Myocyte (in vitro differentiated cells): Measurements from ENCODE around the gene UBTD1. TPM values are rescaled to one million over a fixed set of nuclear protein-coding genes. Genes with fewer than 3 reads are reported as not detected.
A peak's percentile ranks its signal among the peaks of the same experiment; 100 is the strongest.
"Not testable (repeated sequence)": the region's sequence is repeated elsewhere in the genome, so short reads cannot be mapped to it uniquely, and the experiment has no call there.

Source experiments
- DNase-seq: peaks from one replicate; pipeline ENCODE4 v3.0.0-alpha.2; 2012; ENCODE audit warnings: low read depth
- total RNA-seq: library from RNA; depleted of rRNA; stranded (reverse); fragments of >200 nt; gene quantifications from 2 replicates; pipeline ENCODE4 v1.2.3, GENCODE V29; 2014

Gene UBTD1
- total RNA-seq, 1 donor from 2014 or later = 81.1 TPM

DNA sequence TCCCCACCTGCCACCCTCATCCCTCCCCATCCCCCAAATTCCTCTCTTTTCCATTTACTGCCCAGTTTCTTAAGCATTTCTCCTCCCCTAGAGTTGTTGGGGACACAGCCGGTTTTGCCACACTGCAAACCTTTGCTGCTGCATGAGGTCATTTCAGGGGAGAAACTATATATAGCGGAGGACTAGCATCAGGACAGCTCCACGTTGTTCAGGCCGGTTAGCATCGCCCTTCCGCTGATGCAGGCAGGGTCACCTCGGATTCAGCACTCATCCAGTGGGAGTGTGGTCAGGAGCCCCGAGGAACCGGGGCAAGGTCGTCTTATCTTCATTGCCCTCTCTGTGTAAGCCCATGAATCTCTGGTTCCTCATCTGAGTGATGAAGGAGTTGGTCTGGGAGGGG lies 15.6 kb downstream of the UBTD1 start:
- peak; percentile 20 for DNase-seq

DNA sequence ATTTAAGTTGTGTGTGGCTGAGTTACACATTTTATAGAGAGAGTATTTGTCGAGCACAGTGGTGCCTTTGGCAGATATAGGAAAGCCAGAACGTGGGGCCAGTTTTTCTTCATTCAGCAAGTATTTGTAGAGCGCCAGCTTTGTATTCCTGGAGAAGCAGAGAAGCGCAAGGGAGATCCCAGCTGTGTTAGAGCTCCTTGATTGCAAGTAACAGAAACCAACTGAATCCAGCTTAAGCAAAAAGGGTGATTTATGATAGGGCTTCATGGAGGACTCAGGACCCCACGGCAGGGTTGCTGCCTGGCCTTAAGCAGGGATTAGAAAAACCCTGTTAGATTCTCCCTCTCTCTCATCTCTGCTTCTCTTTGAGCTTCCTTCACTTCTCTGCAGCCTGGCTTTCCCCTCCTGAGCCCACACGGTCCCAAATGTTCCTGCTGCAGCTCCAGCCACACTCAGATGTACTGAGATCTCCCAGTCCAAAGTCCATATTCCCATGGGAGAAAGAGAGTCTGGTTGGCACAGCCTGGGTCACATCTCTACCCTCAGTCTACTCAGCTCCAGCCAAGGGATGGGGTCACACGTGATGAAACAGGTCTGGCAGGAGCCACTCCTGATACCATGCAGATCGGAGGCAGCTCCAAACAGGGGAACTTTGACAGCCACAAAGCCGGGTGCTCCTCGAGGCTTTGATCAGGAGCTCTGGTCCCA lies 16.7 kb downstream of the UBTD1 start:
- no peak for DNase-seq

GRCh38 chr10:97517096-97517750 lies 18.5 kb downstream of the UBTD1 start:
- DNase-seq = no peak

GRCh38 chr10:97517778-97518300 lies 19.1 kb downstream of the UBTD1 start:
- DNase-seq = peak; percentile 40

DNA sequence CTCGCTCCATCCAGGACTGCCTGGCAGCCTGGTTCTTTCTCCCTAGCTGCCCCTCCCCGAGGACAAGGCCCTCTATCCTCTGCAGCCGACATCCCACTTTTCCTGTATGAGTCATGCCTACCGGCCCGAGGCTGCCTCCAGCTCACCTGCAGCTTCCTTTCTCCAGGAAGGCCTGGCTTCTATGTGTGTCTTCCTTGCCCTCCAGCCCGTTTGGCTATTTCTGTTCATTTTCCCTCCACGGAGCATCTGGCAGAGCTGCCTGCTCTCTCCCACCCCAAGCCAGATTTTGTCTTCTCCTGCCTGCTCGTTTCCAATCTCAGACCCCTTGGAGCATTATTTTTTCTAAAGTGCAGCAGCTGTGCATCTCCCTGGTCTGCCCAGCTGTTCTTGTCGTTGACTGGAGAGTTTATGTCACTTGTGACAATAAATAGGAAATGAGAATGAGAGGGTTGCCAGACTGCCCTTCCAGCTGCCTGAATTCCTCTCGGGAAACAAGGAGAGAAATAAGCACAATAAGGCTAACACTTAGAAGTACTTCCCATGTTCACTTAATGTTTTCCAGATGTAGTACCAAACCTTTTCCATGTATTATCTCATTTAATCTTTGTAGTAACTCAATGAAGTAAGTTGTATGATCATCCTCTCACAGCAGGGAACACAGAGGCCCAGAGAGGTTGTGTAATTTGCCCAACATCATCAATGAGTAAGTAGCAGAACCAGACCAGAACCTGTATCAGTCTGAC lies 19.7 kb downstream of the UBTD1 start:
- peak; percentile 87 for DNase-seq

GRCh38 chr10:97519342-97519741 lies 20.6 kb downstream of the UBTD1 start:
- peak; percentile 76 for DNase-seq

GRCh38 chr10:97520520-97520919 lies 21.8 kb downstream of the UBTD1 start:
- DNase-seq = no peak

GRCh38 chr10:97520978-97521761 lies 22.4 kb downstream of the UBTD1 start:
- no peak for DNase-seq

- DNase-seq = peak; percentile 48
These were observed 23.3 kb downstream of the UBTD1 start for GRCh38 chr10:97522071-97522470.

GRCh38 chr10:97522937-97523336 lies 24.2 kb downstream of the UBTD1 start:
- no peak for DNase-seq

- DNase-seq = no peak
These were observed 26.4 kb downstream of the UBTD1 start for GRCh38 chr10:97525086-97525485.

DNA sequence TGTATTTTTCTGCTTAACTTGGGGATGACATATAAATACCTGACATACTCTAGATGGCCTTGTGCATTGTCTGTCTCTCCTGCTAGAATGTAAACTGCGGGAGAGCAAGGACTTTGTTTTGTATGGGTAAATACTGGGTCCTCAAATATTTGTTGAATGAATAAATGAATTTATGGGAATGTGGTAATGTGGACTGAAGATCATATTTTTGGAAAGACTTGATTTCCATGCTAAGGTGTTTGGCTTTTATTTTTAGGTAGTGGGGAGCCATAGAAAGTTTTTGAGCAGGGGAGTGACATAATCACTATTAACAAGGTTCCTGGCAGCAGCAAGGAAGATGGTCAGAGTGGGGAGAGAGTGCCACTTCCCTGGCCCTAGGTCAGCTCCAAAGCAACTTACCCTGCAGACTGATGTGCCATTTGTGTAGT lies 27.0 kb downstream of the UBTD1 start:
- no peak for DNase-seq

GRCh38 chr10:97528876-97529275 lies 30.2 kb downstream of the UBTD1 start:
- DNase-seq = not testable (repeated sequence)

DNA sequence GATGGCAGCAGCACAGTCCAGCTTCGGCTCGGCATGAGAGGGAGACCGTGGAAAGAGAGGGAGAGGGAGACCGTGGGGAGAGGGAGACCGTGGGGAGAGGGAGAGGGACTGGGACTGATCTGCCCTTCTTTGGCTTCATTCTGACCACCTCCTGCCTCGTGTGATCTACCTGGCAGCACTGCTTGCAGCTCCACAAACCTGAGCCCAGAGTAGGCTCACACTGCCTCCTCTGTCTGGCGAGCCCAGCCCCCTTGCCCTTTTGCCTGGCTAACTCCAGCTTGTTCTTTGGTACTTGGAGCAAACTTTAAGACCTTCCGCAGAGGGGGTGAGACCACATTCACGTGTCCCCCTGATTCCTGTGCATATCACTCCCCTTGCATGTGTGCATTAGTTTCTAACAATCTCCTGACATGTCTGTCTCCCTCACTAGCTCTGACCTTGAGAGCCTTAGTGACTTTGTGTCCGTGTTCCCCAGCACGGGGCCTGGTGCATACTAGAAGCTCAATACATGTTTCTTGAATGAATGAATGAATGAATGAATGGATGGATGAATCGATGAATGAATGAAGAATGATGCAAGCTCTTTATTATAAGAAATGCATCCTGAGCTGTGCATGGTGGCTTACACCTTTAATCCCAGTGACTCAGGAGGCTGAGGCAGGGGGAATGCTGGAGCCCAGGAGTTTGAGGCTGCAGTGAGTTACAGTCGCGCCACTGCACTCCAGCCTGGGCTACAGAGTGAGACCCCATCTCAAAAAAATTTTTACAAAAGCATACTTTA lies 31.2 kb downstream of the UBTD1 start:
- DNase-seq = no peak

- no peak for DNase-seq
These were observed 32.8 kb downstream of the UBTD1 start for GRCh38 chr10:97531401-97531986.

DNA sequence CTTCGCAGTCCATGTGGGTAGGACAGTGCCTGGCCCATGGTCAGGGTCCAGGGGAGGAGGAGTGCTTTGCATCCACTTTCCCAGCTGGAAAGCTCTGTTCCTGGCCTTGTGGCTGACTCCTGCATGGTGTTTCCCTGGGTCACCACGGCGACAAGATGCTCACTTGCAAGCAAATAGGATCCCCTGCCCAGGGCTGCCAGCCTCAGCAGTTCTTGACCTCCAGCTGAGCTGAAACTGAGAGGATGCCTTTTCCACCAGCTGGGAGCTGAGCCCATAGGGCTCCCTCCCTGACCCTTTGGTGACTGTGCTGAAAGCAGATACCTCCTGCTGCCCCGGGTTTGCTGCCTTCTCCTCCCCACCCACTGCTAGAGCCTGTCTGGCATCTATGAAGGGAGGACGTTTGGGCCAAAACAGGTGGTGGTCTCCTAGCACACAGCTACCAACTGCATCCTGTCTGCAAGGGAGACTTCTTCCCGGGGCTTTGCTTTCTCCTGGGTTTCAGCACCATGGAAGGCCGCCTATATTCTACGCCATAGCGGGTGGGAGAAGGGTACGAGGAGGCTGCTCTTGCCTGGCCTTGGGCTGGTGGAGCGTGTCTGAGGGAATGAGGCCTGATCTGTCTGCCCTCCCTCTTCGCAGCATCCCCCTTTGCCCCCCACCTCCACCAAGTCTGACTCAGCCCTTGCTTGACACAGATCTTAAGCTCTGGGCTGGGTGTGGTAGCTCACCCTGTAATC lies 34.4 kb downstream of the UBTD1 start:
- peak; percentile 80 for DNase-seq

- no peak for DNase-seq
These were observed 35.2 kb downstream of the UBTD1 start for GRCh38 chr10:97533888-97534287.

GRCh38 chr10:97534746-97535367 lies 36.1 kb downstream of the UBTD1 start:
- no peak for DNase-seq
